ENCODE data around the gene RAB7B. TPM values are rescaled to one million over a fixed set of nuclear protein-coding genes. Genes with fewer than 3 reads are reported as not detected.
A peak's percentile ranks its signal among the peaks of the same experiment; 100 is the strongest.

RAB7B gene
- total RNA-seq, 1 donor from 2014 or later = 0.13 TPM

DNA sequence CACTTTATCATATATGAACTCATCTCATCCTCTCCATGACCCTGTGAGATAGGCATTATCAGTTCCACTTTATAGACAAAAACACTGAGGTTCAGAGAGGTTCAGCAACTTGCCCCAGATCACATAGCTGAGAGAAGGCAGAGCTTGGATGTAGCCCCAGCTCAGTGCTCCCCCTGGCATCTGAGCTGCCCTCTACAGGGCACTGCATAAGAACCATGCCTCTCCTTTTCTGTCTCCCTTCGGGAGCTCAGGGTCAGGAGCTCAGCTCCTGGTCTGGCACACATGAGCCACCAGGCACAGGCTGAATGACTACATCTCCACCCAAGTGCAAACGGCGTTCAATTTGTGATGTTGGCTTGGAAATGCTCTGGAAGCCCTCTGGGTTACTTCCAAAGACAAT is 16.9 kb downstream of the RAB7B start:
- Histone ChIP-seq H3K36me3 (ENCODE audit: control insufficient read depth, insufficient read depth, low read length) (no peaks in the 10 kb centered on the region), H3K27me3 (ENCODE audit: control insufficient read depth, insufficient read depth, low read length) (no peaks in the 10 kb centered on the region), H3K4me3 (ENCODE audit: low read depth, low read length) (no peak overlapping the region)
- TF ChIP-seq, protein P1, sequence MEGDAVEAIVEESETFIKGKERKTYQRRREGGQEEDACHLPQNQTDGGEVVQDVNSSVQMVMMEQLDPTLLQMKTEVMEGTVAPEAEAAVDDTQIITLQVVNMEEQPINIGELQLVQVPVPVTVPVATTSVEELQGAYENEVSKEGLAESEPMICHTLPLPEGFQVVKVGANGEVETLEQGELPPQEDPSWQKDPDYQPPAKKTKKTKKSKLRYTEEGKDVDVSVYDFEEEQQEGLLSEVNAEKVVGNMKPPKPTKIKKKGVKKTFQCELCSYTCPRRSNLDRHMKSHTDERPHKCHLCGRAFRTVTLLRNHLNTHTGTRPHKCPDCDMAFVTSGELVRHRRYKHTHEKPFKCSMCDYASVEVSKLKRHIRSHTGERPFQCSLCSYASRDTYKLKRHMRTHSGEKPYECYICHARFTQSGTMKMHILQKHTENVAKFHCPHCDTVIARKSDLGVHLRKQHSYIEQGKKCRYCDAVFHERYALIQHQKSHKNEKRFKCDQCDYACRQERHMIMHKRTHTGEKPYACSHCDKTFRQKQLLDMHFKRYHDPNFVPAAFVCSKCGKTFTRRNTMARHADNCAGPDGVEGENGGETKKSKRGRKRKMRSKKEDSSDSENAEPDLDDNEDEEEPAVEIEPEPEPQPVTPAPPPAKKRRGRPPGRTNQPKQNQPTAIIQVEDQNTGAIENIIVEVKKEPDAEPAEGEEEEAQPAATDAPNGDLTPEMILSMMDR (IDR thresholded peaks at IDR 0.05; ENCODE audit: insufficient read depth, low read length, poor library complexity, severe bottlenecking) = peak; percentile 10
- DNase-seq (ENCODE audit: low read depth) = no peak

DNA sequence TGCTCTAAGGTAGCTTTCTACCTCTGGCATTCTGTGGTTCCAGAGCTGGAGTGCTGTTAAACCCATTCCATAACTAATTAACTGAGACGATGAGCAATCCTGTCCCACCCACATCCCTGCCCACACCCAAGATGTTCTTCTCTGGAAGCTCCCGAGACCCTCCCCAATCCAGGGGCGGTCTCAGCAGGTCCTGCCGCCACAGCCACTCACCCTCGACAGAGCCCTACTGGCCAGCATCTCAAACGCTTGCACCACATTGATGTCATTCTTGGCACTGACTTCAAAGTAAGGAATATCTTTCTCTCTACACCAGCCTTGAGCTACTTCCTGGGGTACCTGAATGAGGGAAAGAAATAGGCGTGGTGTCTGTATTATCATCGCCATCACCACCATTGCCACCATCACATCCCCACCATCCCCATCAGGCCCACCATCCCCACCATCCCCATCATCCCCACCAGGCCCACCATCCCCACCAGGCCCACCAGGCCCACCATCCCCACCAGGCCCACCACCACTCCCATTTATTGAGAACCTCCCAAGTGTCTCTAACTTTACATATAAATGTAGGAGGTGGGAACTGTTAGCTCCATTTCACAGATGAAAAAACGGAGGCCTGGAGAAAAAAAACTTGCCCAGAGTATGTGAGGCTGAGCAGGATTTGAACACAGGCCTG is 17.7 kb downstream of the RAB7B start:
- Histone ChIP-seq H3K27me3 (ENCODE audit: control insufficient read depth, insufficient read depth, low read length) (no peaks in the 10 kb centered on the region), H3K36me3 (ENCODE audit: control insufficient read depth, insufficient read depth, low read length) (no peaks in the 10 kb centered on the region), H3K4me3 (ENCODE audit: low read depth, low read length) (no peak overlapping the region)
- DNase-seq (ENCODE audit: low read depth) = peak; percentile 59
- TF ChIP-seq, protein P1 (IDR thresholded peaks at IDR 0.05; ENCODE audit: insufficient read depth, low read length, poor library complexity, severe bottlenecking) = no peak

DNA sequence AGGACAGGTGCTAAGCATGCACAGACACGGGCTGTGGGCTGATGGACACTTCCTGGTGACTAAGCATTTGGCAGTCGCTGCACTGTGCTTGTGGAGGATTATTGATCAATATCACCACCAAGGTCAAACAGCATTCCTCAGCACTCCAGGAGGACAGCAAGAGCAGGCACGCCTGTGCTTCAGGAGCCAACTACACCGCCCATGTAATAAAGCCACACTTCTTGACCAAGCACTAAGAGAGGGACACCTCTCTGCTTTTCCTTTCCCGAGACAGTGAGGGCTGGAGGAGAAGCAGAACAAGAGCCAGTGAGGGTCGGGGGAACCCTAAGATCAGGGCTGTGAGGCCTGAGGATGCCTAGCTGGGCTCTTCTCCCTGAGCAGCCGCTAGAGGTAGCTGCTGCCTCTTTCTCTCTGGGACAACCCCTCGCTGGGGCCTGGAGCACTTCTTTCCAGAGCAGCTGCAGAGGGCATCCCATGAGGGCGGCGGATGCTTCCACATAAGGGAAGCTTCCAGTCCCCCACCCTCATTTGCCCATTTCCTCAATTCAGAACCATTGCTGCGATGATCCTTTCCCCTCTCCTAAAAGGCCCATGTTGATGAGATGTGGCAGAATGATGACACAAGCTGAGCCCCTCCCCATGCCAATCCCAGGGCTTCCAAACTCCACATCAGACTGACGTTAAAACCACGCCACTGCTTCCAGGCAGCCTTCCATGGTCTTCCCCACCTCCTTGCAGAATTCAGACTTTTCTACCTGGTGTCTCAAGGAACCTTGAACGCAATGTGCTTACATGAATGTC is 19.1 kb downstream of the RAB7B start:
- H3K36me3 ChIP-seq (ENCODE audit: control insufficient read depth, insufficient read depth, low read length) = no peaks in the 10 kb centered on the region
- H3K27me3 ChIP-seq (ENCODE audit: control insufficient read depth, insufficient read depth, low read length) = no peaks in the 10 kb centered on the region
- TF ChIP-seq, protein P1 (IDR thresholded peaks at IDR 0.05; ENCODE audit: insufficient read depth, low read length, poor library complexity, severe bottlenecking) = peak; percentile 86
- no peak for DNase-seq (ENCODE audit: low read depth)
- H3K4me3 ChIP-seq (ENCODE audit: low read depth, low read length) = no peak overlapping the region

DNA sequence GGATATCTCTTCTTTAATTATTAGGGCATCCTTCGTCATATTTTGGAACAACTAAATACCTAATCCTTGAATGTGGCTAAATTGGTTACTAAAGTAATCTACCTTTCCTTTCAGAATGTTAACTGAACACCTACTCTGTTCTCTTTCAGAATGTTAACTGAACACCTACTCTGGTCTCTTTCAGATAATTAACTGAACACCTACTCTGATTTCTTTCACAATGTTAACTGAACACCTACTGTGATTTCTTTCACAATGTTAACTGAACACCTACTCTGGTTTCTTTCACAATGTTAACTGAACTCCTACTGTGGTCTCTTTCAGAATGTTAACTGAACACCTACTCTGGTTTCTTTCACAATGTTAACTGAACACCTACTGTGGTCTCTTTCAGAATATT is 21.9 kb downstream of the RAB7B start:
- Histone ChIP-seq H3K36me3 (ENCODE audit: control insufficient read depth, insufficient read depth, low read length) (no peaks in the 10 kb centered on the region), H3K27me3 (ENCODE audit: control insufficient read depth, insufficient read depth, low read length) (no peaks in the 10 kb centered on the region), H3K4me3 (ENCODE audit: low read depth, low read length) (no peak overlapping the region)
- DNase-seq (ENCODE audit: low read depth) = no peak
- TF ChIP-seq, protein P1 (IDR thresholded peaks at IDR 0.05; ENCODE audit: insufficient read depth, low read length, poor library complexity, severe bottlenecking) = no peak

DNA sequence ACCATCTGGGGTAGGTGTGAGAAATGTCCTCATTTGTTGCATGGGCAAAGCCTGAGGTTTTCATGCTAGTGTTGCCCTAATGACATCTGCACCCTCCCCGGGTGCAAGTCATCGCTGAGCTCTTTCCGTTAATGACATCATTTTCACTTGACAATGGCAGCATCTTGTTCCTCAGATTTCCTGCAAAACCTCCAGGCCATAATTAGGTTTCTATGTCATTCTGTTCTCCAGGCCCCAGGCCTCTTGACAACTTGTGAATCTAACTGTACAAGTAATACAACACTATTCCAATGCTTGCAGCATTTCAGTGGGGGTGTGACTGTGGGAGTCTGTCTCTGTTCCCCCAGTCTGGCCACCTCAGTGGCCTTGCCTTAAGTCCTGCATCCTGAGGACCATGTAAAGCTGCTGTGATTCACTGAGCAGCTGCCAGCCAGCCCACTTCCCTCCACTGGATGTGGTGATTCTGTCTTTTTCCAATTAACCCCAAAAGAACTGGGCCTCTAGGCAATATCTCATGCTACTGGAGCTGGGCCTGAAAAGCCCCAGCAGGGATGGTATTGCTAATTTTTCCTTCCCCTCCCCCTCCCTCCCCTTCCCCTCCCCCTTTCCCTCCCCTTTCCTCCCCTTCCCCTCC is 22.8 kb downstream of the RAB7B start:
- Histone ChIP-seq H3K27me3 (ENCODE audit: control insufficient read depth, insufficient read depth, low read length) (no peaks in the 10 kb centered on the region), H3K36me3 (ENCODE audit: control insufficient read depth, insufficient read depth, low read length) (no peaks in the 10 kb centered on the region), H3K4me3 (ENCODE audit: low read depth, low read length) (no peak overlapping the region)
- DNase-seq (ENCODE audit: low read depth) = no peak
- TF ChIP-seq, protein P1 (IDR thresholded peaks at IDR 0.05; ENCODE audit: insufficient read depth, low read length, poor library complexity, severe bottlenecking) = no peak
